Mesenchymal stem cell (in vitro differentiated cells and primary cell): ENCODE data around the gene MRPL42.

Experiments
- DNase-seq: peaks from one replicate; pipeline ENCODE4 v3.0.0-alpha.2; 2013
- H2AFZ ChIP-seq: one replicate; pipeline ENCODE4 v1.6.1; 2013; ENCODE audit warnings: low read depth, mild to moderate bottlenecking, control low read depth, inconsistent platforms, low read length, moderate library complexity
- H2AK5ac ChIP-seq: 2 replicates; pipeline ENCODE4 v1.6.1; 2013; ENCODE audit warnings: low read length, moderate library complexity, mild to moderate bottlenecking, inconsistent platforms; ENCODE audit not compliant: severe bottlenecking
- H2BK120ac ChIP-seq: one replicate; pipeline ENCODE4 v1.6.1; 2013; ENCODE audit warnings: low read depth, mild to moderate bottlenecking, inconsistent platforms, low read length, moderate library complexity
- H2BK12ac ChIP-seq, 2 experiments: one replicate each; pipeline ENCODE4 v1.6.1; 2013; ENCODE audit warnings: inconsistent platforms in 2 of 2, low read length in 2 of 2, mild to moderate bottlenecking in 2 of 2, moderate library complexity in 2 of 2, control low read depth in 1 of 2
- H2BK15ac ChIP-seq: one replicate; pipeline ENCODE4 v1.6.1; 2013; ENCODE audit warnings: mild to moderate bottlenecking, low read depth, inconsistent platforms; ENCODE audit not compliant: poor library complexity, severe bottlenecking
- H2BK5ac ChIP-seq: 2 replicates; pipeline ENCODE4 v1.6.1; 2013; ENCODE audit warnings: low read depth, mild to moderate bottlenecking, low read length, control low read depth, inconsistent platforms; ENCODE audit not compliant: poor library complexity, severe bottlenecking
- H3K14ac ChIP-seq, 2 experiments: one replicate each; pipeline ENCODE4 v1.6.1; 2013; ENCODE audit warnings: inconsistent platforms in 2 of 2, low read length in 2 of 2, control low read depth in 1 of 2, mild to moderate bottlenecking in 1 of 2, moderate library complexity in 1 of 2
- H3K18ac ChIP-seq, 2 experiments: one replicate each; pipeline ENCODE4 v1.6.1; 2013; ENCODE audit warnings: inconsistent platforms in 2 of 2, low read length in 2 of 2, control low read depth in 1 of 2, low read depth in 1 of 2, mild to moderate bottlenecking in 1 of 2
- H3K23ac ChIP-seq, 2 experiments: one replicate each; pipeline ENCODE4 v1.6.1; 2013; ENCODE audit warnings: inconsistent platforms in 2 of 2, low read length in 2 of 2, mild to moderate bottlenecking in 2 of 2, moderate library complexity in 2 of 2, control low read depth in 1 of 2
- H3K27ac ChIP-seq: 2 replicates; pipeline ENCODE4 v1.5.1; 2013; ENCODE audit warnings: mild to moderate bottlenecking, moderate library complexity, low read length, control low read depth, inconsistent platforms; ENCODE audit not compliant: poor library complexity, severe bottlenecking
- H3K27me3 ChIP-seq, 2 experiments: 2 replicates each; pipeline versions ENCODE4 v1.6.1 to v1.7.0; 2013; ENCODE audit warnings: low read length in 2 of 2, mild to moderate bottlenecking in 2 of 2, moderate library complexity in 2 of 2, control low read depth in 1 of 2, inconsistent platforms in 1 of 2; ENCODE audit not compliant: control insufficient read depth in 1 of 2, insufficient read depth in 1 of 2
- H3K36me3 ChIP-seq, 2 experiments: 2 replicates each; pipeline versions ENCODE4 v1.6.1 to v1.7.0; 2013; ENCODE audit warnings: low read length in 2 of 2, control low read depth in 1 of 2, inconsistent platforms in 1 of 2, low read depth in 1 of 2, mild to moderate bottlenecking in 1 of 2; ENCODE audit not compliant: insufficient read depth in 2 of 2, control insufficient read depth in 1 of 2
- H3K4ac ChIP-seq, 2 experiments: one replicate each; pipeline ENCODE4 v1.6.1; 2013; ENCODE audit warnings: inconsistent platforms in 2 of 2, low read length in 2 of 2, mild to moderate bottlenecking in 2 of 2, moderate library complexity in 2 of 2, control low read depth in 1 of 2, low read depth in 1 of 2
- H3K4me1 ChIP-seq: 2 replicates; pipeline ENCODE4 v1.6.1; 2013; ENCODE audit warnings: low read depth, low read length, control low read depth; ENCODE audit not compliant: control insufficient read depth, insufficient read depth
- H3K4me2 ChIP-seq: 2 replicates; pipeline ENCODE4 v1.6.1; 2013; ENCODE audit warnings: low read length, mild to moderate bottlenecking, inconsistent platforms; ENCODE audit not compliant: poor library complexity, severe bottlenecking
- H3K4me3 ChIP-seq, 2 experiments: 2 replicates each; pipeline versions ENCODE4 v1.5.1 to v1.7.0; 2013; ENCODE audit warnings: low read length in 2 of 2, mild to moderate bottlenecking in 2 of 2, control low read depth in 1 of 2, low read depth in 1 of 2; ENCODE audit not compliant: insufficient read depth in 1 of 2
- H3K79me1 ChIP-seq: replicated peaks from 2 replicates; pipeline ENCODE4 v1.6.1; 2013; ENCODE audit warnings: mild to moderate bottlenecking, control low read depth, low read length, inconsistent platforms; ENCODE audit not compliant: poor library complexity, severe bottlenecking
- H3K9ac ChIP-seq: 2 replicates; pipeline ENCODE4 v1.7.0; 2013; ENCODE audit warnings: mild to moderate bottlenecking, low read length, moderate library complexity
- H3K9me3 ChIP-seq: 2 replicates; pipeline ENCODE4 v1.7.0; 2013; ENCODE audit warnings: mild to moderate bottlenecking, low read length; ENCODE audit not compliant: control insufficient read depth
- H4K8ac ChIP-seq: one replicate; pipeline ENCODE4 v1.6.1; 2013; ENCODE audit warnings: inconsistent platforms, mild to moderate bottlenecking, low read length, moderate library complexity
- H4K91ac ChIP-seq: one replicate; pipeline ENCODE4 v1.6.1; 2013; ENCODE audit warnings: mild to moderate bottlenecking, low read length, inconsistent platforms
- WGBS: methylation state at CpG from one replicate; pipeline ENCODE4 v1.1.7; 2013; ENCODE audit warnings: mixed read lengths; 5-methylcytosine and 5-hydroxymethylcytosine counted together

The MRPL42 gene

DNA sequence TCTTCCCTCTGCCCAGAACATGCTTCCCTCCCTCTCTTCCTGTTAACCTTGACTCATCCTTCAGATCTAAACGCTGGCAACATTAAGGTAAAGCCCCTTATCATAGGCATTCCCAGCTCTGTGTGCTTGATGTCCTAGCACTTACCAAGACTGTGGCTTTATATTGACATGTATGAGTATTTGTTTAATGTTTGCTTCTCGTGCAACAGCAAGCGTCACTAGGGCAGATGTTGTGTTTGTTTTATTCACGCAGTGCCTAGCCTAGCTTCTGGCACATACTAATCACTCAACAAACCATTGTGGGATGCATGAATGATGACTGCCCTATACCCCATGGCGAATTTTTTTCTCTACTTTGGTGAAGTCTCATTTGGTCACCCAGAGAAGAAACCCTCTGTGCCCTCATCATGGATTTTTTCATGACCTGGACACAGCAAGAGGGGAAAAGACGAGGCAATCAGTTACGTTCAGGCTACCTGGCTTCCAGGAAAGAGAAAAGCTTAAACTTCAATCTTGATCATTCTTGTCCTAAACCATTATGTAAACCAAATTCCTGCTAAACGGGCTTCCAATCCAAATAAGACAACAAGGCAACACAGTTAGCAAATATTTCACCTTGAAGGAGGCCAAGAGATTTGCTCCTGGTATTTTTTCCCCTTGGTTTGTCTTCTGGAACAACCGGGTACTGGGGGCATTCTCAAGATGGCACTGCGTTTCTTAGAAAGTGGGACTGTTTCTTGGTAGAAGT lies 57.2 kb downstream of the MRPL42 start:
- no peak overlapping the region for H2BK15ac ChIP-seq
- H3K4me2 ChIP-seq: no peak overlapping the region
- H3K79me1 ChIP-seq: no peaks in the 10 kb centered on the region
- no peak overlapping the region for H2BK12ac ChIP-seq
- H2BK120ac ChIP-seq: no peak overlapping the region
- 79% methylated on average over 9 of the region's 10 CpGs for WGBS
- no peak overlapping the region for H4K8ac ChIP-seq
- no peak overlapping the region for H2BK5ac ChIP-seq
- H4K91ac ChIP-seq: no peak overlapping the region
- H2AK5ac ChIP-seq: no peak overlapping the region
- H3K9me3 ChIP-seq: no peaks in the 10 kb centered on the region
- no peak overlapping the region for H3K9ac ChIP-seq
- no peaks in the 10 kb centered on the region for H3K4me1 ChIP-seq
- no peak overlapping the region for H3K4ac ChIP-seq
- no peak overlapping the region for H3K23ac ChIP-seq
- H3K36me3 ChIP-seq: no peaks in the 10 kb centered on the region
- no peaks in the 10 kb centered on the region for H3K27me3 ChIP-seq
- no peak overlapping the region for H3K4me3 ChIP-seq
- no peak overlapping the region for H3K27ac ChIP-seq
- H2AFZ ChIP-seq: no peak overlapping the region
- H3K18ac ChIP-seq: no peak overlapping the region
- no peak for DNase-seq
- no peak overlapping the region for H3K14ac ChIP-seq

DNA sequence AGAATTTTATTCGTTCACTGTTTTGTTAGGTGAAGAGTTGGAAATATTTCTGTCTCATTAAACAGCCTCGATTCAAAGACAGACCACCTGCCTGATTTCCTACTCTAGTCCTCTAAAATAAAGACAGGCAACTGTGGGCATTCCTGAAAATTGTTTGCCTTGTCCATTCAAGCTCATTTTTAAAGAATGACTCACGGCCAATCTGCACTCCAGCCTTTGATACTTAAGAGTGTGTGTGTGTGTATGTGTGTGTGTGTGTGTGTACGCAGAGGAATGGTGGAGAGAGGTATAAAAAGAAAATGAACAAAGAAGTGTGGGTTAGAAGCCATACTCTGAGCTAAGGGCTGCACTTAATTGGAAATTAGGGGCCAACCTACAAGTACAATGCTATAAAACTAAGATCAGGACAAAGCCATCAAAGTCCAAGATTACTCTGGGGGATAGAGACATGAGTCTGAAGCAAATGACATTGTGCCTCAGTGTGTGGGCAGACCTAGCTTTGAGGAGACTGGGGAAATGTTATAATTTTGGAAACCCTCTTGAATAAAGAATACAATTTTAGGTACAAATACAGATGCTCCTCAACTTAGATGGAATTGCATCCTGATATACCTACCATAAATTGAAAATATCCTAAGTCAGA lies 59.6 kb downstream of the MRPL42 start:
- no peak overlapping the region for H4K91ac ChIP-seq

GRCh38 chr12:93530358-93530757 lies 63.0 kb downstream of the MRPL42 start:
- no peak overlapping the region for H3K23ac ChIP-seq
- no peaks in the 10 kb centered on the region for H3K36me3 ChIP-seq
- no peak overlapping the region for H3K27ac ChIP-seq
- no peak overlapping the region for H2BK120ac ChIP-seq
- no peak overlapping the region for H4K91ac ChIP-seq
- H3K9ac ChIP-seq: no peak overlapping the region
- no peak overlapping the region for H2AFZ ChIP-seq
- no peak overlapping the region for H4K8ac ChIP-seq
- H3K27me3 ChIP-seq: no peaks in the 10 kb centered on the region
- H2BK5ac ChIP-seq: no peak overlapping the region
- no peak overlapping the region for H2BK12ac ChIP-seq
- no peak overlapping the region for H3K4me3 ChIP-seq
- no peak for DNase-seq
- no peaks in the 10 kb centered on the region for H3K79me1 ChIP-seq
- no peaks in the 10 kb centered on the region for H3K9me3 ChIP-seq
- H3K18ac ChIP-seq: no peak overlapping the region
- no peak overlapping the region for H3K14ac ChIP-seq
- no peak overlapping the region for H2BK15ac ChIP-seq
- H3K4me1 ChIP-seq: no peaks in the 10 kb centered on the region
- no peak overlapping the region for H3K4me2 ChIP-seq
- 90% methylated on average over 3 of the region's 5 CpGs for WGBS
- H2AK5ac ChIP-seq: no peak overlapping the region
- no peak overlapping the region for H3K4ac ChIP-seq

More for the DNA sequence above, 59.6 kb downstream of the MRPL42 start:
- Histone ChIP-seq H3K4me3 (no peak overlapping the region), H2AK5ac (no peak overlapping the region), H3K23ac (no peak overlapping the region), H3K4me1 (no peaks in the 10 kb centered on the region), H2BK12ac (no peak overlapping the region), H2BK15ac (no peak overlapping the region), H3K14ac (no peak overlapping the region), H4K8ac (no peak overlapping the region), H3K9me3 (no peaks in the 10 kb centered on the region), H3K27ac (no peak overlapping the region), H3K18ac (no peak overlapping the region), H3K9ac (no peak overlapping the region), H3K79me1 (no peaks in the 10 kb centered on the region), H3K36me3 (no peaks in the 10 kb centered on the region), H3K27me3 (no peaks in the 10 kb centered on the region), H2BK120ac (no peak overlapping the region), H2BK5ac (no peak overlapping the region), H3K4ac (no peak overlapping the region), H2AFZ (no peak overlapping the region), H3K4me2 (no peak overlapping the region)
- WGBS: 27% methylated on average over 4 of the region's 4 CpGs
- DNase-seq: peak; percentile 87

GRCh38 chr12:93533310-93533709 lies 66.0 kb downstream of the MRPL42 start:
- no peaks in the 10 kb centered on the region for H3K36me3 ChIP-seq
- H3K4me2 ChIP-seq: no peak overlapping the region
- H3K4ac ChIP-seq: no peak overlapping the region
- no peak overlapping the region for H3K23ac ChIP-seq
- no peak overlapping the region for H2AK5ac ChIP-seq
- no peak overlapping the region for H4K91ac ChIP-seq
- H3K27ac ChIP-seq: no peak overlapping the region
- H3K27me3 ChIP-seq: no peaks in the 10 kb centered on the region
- WGBS: 89% methylated on average over 5 of the region's 5 CpGs
- no peak overlapping the region for H2BK5ac ChIP-seq
- no peak overlapping the region for H2AFZ ChIP-seq
- H3K9ac ChIP-seq: no peak overlapping the region
- H3K4me1 ChIP-seq: no peaks in the 10 kb centered on the region
- no peak overlapping the region for H4K8ac ChIP-seq
- H3K79me1 ChIP-seq: no peaks in the 10 kb centered on the region
- no peak overlapping the region for H3K18ac ChIP-seq
- no peak overlapping the region for H2BK12ac ChIP-seq
- H2BK15ac ChIP-seq: no peak overlapping the region
- DNase-seq: no peak
- H3K4me3 ChIP-seq: no peak overlapping the region
- H3K14ac ChIP-seq: no peak overlapping the region
- H2BK120ac ChIP-seq: no peak overlapping the region
- H3K9me3 ChIP-seq: no peaks in the 10 kb centered on the region
